Left renal pelvis (tissue), 4 donors: Measurements from ENCODE around the gene MAP4K5. TPM values are rescaled to one million over a fixed set of nuclear protein-coding genes. Genes with fewer than 3 reads are reported as not detected.
A peak's percentile ranks its signal among the peaks of the same experiment; 100 is the strongest.
"Not testable (repeated sequence)": the region's sequence is repeated elsewhere in the genome, so short reads cannot be mapped to it uniquely, and the experiment has no call there.

Source experiments
- DNase-seq, 4 donors: peaks; one replicate each; pipeline ENCODE4 v3.0.0-alpha.2; 2013; ENCODE audit warnings: low read depth in 4 of 4, low spot score in 3 of 4
- polyA plus RNA-seq, 4 donors: library from polyadenylated mRNA; unstranded; fragments of 120-200 nt; gene quantifications; one replicate each; pipeline ENCODE4 v1.2.1, GENCODE V29; 2013; ENCODE audit not compliant: insufficient read length in 4 of 4

Gene MAP4K5
- 10 to 100 TPM; 53.0 to 67.3 (median 58.5) TPM for polyA plus RNA-seq

- peak; percentile 71 to 84 (median 79) for DNase-seq
Observed at GRCh38 chr14:50532502-50533240, at the start of gene MAP4K5. Gene MAP4K5, minus strand, starts transcription at chr14:50532569. Its CDS starts 520 bp downstream, at chr14:50532049.

- no peak for DNase-seq
Observed at GRCh38 chr14:50578433-50578832, 46.1 kb upstream of the MAP4K5 start.

DNA sequence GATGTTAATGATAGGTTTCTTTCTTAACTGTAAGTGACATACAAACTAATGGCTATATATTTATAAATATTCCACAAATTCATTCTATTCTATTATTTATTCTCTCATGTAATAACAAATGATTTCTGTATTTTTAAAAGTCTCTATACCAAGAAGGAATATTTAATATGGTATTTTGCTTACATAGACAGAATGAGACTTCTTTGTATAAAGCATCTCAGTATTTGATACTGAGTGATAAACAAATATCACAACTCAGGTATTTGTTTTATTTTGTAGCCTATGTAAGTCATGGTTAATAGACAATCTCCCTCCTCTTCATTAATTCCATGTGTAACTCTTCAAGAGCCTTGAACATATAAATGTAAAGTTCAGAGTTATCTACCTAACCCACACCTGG lies 45.6 kb upstream of the MAP4K5 start:
- DNase-seq, result no peak

- DNase-seq, result no peak
Observed at GRCh38 chr14:50575769-50576168, 43.4 kb upstream of the MAP4K5 start.

GRCh38 chr14:50573862-50574261 lies 41.5 kb upstream of the MAP4K5 start:
- DNase-seq, result no peak

- DNase-seq, result no peak
Observed at GRCh38 chr14:50569714-50570274, 37.4 kb upstream of the MAP4K5 start.

DNA sequence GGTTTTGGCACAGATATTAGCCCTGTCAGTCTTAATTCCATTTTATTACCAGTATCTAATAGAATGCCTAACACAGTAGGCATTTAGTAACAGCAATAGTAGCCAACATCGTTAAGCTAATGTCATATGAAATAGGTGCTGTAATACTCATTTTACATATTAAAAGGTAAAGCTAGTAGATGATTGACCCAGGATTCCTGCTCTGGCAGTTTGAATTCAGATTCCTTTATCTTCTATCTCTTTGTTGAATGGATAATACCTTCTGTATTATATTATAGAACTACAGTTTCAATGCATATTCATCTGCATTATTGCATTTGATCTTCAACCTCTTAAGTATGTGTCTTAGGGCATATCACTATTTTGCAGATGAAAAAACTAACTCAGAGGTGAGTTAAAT lies 30.5 kb upstream of the MAP4K5 start:
- DNase-seq, result no peak

- DNase-seq, result peak in 3 of 4 donors; percentile 26 to 33 (median 29)
Observed at GRCh38 chr14:50560931-50561285, 28.5 kb upstream of the MAP4K5 start.

DNA sequence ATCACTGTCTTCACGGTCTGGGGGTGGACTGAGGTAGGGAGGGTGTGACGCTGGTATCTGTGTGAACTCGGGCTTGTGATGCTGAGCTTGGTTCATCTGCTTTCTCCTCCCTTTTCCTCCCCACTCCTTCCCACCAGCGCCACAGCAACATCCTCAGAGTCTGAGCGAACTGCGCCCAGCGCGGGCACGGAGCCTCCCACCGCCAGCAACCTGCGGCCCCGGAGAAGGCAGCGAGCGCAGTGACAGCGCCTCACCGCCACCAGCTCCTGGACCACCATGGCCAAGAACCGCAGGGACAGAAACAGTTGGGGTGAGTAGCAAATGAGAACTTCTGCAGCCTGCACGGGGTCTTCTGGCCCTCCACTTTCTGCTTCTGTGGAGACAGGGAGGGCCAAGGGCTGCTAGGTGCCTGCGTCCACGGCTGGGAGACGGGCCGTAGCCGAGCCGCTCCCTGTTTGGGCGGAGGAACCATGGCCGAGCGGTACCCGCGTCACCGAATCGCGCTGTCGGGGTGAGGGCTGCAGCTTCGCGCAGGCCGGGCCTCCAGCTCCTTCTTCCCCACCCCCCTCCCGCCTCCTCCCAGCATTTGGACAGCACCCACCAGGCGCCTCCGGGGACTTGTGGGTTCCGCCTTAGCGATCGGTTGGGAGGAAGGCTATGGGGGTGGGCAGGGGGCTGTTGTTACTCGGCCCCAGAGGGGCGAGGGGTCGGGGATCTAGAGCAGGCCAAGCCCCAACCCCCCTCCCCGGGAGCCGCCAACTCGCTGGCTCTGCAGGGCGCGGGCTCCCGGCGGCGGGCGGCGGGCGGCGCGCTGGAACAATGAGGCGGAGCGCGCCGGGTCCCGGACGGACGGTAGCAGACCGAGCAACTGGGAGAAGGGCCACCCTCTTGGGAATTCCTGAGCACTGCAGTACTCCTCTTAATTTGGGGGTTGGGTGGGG lies 27.9 kb upstream of the MAP4K5 start, which contains the start of gene ATL1:
Gene ATL1, plus strand, starts transcription at position 156 of the 941 bp plus-strand sequence. Its CDS starts 121 bp downstream, at position 277.
- peak; percentile 55 to 71 (median 66) for DNase-seq

- DNase-seq, result not testable (repeated sequence)
Observed at GRCh38 chr14:50552796-50553195, 20.4 kb upstream of the MAP4K5 start.

DNA sequence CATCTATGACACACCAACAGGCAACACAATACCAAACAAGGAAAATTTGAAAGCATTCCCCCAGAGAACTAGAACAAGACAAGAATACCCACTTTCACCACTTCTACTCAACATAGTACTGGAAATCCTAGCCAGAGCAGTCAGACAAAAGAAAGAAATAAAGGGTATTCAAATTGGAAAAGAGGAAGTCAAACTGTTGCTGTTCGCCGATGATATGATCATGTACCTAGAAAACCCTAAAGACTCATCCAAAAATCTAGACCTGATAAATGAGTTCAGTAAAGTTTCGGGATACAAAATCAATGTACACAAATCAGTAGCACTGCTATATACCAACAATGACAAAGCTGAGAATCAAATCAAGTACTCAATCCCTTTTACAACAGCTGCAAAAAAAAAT lies 19.5 kb upstream of the MAP4K5 start:
- no peak for DNase-seq

DNA sequence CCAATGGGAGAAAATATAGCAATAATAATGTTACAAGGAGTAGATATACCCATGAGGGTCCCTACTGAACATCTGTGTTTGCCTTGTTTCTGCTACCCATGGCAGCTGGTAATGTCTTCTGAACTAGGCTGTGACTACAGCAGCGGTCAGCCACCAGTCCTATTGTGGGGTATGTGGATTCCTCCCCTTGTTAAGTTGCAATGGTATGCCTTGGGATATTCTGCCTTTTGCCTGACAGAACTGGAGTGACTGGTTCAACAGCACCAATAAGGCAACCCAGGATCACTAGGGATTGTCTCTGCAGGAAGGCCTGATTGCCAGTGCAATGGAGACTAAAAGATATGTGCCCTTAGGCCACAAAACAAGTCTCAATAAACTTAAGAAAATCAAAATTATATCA lies 17.9 kb upstream of the MAP4K5 start:
- no peak for DNase-seq

DNA sequence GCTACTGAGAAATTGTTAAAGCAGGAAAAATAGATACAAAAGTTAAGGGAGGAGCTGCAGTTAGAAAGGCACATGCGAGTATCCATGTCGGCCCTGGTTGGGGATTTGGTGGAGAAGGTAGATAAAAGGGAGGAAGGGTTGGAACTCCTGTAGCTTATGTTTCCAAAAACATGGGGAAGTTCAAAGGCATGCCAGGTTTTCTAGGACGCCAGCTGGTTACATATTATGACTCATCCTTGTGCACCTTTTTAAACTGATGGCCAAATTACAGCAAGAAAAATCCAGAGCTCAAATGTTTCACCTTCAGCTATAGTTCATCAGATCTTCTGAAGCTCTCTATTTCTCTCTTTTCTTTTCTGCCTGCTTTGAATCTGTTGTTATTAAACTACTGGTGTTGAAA lies 13.2 kb upstream of the MAP4K5 start:
- no peak for DNase-seq

DNA sequence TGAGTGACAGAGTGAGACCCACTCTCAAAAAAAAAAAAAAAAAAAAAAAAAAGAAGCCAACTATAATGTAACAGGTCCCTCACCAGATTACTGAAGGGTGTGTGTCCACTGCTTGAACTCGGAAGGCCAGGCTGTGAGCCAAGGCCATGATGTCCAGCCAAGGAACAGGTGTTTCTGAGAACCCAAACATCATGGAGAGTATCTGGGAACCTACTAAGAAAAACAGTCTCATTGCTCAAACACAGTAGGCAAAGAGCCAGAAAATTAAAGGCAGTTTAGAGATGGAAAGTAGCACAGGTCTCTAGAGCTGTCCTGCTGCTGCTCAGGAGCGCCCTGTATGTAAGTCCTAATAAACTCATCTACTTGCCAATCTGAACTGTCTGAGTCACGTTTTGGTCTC lies 12.5 kb upstream of the MAP4K5 start:
- DNase-seq, result no peak

DNA sequence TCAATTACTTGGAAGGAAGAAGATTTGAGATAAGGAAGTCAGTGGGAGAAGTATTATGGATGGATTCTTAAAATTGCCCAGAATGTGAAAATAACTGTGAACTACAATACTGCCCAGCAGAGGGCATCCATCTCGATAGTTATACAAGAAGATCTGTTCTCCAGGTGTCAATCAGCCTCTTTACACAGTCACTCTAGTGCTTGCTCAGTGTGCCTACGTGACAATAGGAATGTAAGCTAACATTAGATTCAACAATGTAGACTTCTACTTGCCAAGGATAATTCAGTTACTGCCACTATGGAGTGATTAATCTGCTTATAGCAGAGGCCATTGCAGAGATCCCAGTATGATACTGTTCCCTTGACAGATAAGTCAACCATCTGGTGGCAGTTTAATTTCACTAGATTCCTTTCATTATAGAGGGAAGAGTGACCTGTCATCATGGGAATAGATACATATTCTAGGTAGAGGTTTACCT lies 10.6 kb upstream of the MAP4K5 start:
- DNase-seq, result no peak

DNA sequence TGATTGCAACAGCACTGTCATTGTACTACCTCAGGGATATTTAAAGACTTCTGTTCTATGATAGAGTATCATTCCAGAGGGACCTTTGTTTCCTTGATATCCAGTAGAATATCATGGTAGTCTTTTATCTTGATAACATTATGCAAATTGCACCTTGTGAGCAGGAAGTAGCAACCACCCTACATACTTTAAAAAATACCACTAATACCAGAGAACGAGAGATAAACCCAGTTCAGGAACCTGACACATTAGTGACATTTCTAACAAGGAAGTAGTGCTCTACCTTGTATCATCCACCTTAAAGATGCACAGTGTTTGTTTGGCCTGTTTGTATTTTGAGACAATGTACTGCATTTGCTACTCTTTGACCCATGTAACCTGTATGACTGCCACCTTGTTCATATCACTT lies 8.8 kb upstream of the MAP4K5 start:
- no peak for DNase-seq

DNA sequence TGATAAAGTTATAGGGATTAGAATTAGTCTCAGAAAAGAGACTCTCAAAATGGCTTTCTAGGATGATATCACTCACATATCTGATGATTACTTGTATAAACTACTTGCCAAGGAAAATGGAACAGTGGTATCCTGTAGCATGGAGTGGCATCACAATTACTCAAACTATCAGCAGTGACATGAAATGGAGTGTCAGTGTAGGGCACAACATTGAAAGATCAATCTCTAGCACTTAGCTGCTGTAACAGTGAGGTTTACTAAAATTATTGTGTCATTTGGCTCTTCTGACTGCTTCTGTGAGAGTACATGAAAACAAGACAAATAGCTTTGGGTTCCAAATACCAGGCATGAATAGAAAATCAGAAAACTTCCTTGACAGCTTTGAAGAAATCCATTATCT lies 6.7 kb upstream of the MAP4K5 start:
- no peak for DNase-seq

GRCh38 chr14:50538034-50538433 lies 5.7 kb upstream of the MAP4K5 start:
- DNase-seq, result not testable (repeated sequence)

GRCh38 chr14:50534997-50535396 lies 2.6 kb upstream of the MAP4K5 start:
- no peak for DNase-seq

GRCh38 chr14:50534416-50534815 lies 2.0 kb upstream of the MAP4K5 start:
- DNase-seq, result no peak

- no peak for DNase-seq
Observed at GRCh38 chr14:50533806-50534205, 1.4 kb upstream of the MAP4K5 start.
